Left ventricle myocardium inferior (tissue), 1 donor: ENCODE results near the gene CDKL5. TPM values are rescaled to one million over a fixed set of nuclear protein-coding genes. Genes with fewer than 3 reads are reported as not detected.

ENCODE experiments used
- DNase-seq: peaks from one replicate; pipeline ENCODE4 v3.0.0-alpha.2; 2020
- H3K27ac ChIP-seq: fragments of 200-600 bp; replicated peaks from 2 replicates; pipeline ENCODE4 v1.8.0; 2021
- H3K27me3 ChIP-seq: fragments of 200-600 bp; 2 replicates; pipeline ENCODE4 v1.8.0; 2021; ENCODE audit warnings: low read depth
- H3K36me3 ChIP-seq: fragments of 200-600 bp; 2 replicates; pipeline ENCODE4 v1.8.0; 2021
- H3K4me1 ChIP-seq: fragments of 200-600 bp; 2 replicates; pipeline ENCODE4 v1.8.0; 2021
- H3K4me3 ChIP-seq: fragments of 200-600 bp; 2 replicates; pipeline ENCODE4 v1.8.0; 2021; ENCODE audit warnings: mild to moderate bottlenecking, moderate library complexity
- H3K9me3 ChIP-seq: fragments of 200-600 bp; replicated peaks from 2 replicates; pipeline ENCODE4 v1.8.0; 2021
- CTCF ChIP-seq: fragments of 200-600 bp; IDR thresholded peaks from 2 replicates; pipeline ENCODE4 v1.8.0; 2021; ENCODE audit warnings: antibody characterized with exemption, mild to moderate bottlenecking, borderline replicate concordance
- intact Hi-C: fragments of 100-400 bp; cut with micrococcal nuclease; formaldehyde crosslinking; loops from one replicate; pipeline ENCODE4 v1.11.0; 2022
- total RNA-seq: library from RNA; stranded (reverse); fragmentation: NEBNext Ultra II Directional; extraction: Animal tissue kit (Norgen Biotek cat#: 25700); gene quantifications from one replicate; pipeline ENCODE4 v1.2.1, GENCODE V29; 2021
- donor health status: DM: no; HTN: yes; CAD: no; lungs with severe emphysema.

CDKL5 gene
- total RNA-seq, 1 donor from 2014 or later = 9.3 TPM

- intact Hi-C loops = no loop called here
- no peak overlapping the region for H3K4me3 ChIP-seq
- TF ChIP-seq CTCF = no peak
- no peak overlapping the region for H3K27ac ChIP-seq
- H3K27me3 ChIP-seq = no peaks in the 10 kb centered on the region
- no peaks in the 10 kb centered on the region for H3K4me1 ChIP-seq
- no peaks in the 10 kb centered on the region for H3K36me3 ChIP-seq
- H3K9me3 ChIP-seq = no peaks in the 10 kb centered on the region
- DNase-seq = no peak
Measured at GRCh38 chrX:18549643-18550042, 124.2 kb downstream of the CDKL5 start.

DNA sequence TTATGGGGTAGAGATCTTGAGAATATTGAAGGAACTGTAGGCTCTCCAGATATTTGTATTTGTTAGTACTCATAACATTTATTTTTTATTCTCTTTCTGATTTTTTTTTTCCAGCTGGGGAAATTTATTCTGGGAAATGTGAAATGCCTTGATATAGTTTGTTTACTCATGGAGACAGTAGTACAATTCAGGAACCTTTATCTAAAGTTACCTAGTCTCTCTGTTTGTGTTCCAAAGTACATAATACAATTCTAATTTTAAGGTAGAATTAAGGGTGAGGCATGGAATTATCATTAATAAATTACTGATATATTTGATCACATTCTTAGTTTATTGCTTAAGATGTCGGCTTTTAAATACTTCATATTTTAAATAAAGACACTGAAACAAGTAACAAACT, 132.5 kb downstream of the CDKL5 start:
- Histone ChIP-seq H3K27ac (no peak overlapping the region), H3K4me1 (no peaks in the 10 kb centered on the region), H3K4me3 (no peak overlapping the region), H3K27me3 (no peaks in the 10 kb centered on the region), H3K9me3 (no peaks in the 10 kb centered on the region), H3K36me3 (no peaks in the 10 kb centered on the region)
- no peak for DNase-seq
- TF ChIP-seq CTCF = no peak
- intact Hi-C loops = no loop called here

DNA sequence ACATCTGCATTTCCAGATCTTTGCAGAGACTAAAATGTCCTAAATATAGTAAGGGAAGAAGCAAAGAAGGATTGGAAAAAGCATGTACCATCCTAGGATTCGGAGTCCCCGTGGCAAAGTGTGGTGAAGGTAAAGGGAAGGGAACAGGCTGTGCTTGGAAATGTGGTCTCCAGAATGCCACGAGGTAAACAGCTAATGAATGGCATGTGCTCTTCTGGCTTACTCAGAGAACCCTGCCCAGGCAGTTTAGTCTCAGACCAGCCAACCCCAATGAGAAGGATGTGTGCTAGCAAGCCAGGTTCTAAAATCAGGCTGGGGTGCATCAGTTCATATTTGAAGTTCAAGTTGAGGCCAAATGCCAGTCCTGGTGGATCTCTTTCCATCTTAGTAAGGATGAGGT, 133.4 kb downstream of the CDKL5 start:
- no peak overlapping the region for H3K4me3 ChIP-seq
- no peaks in the 10 kb centered on the region for H3K27me3 ChIP-seq
- no peaks in the 10 kb centered on the region for H3K9me3 ChIP-seq
- no peak overlapping the region for H3K27ac ChIP-seq
- no peak for DNase-seq
- intact Hi-C loops = no loop called here
- H3K4me1 ChIP-seq = no peaks in the 10 kb centered on the region
- TF ChIP-seq CTCF = no peak
- H3K36me3 ChIP-seq = no peaks in the 10 kb centered on the region

GRCh38 chrX:18561020-18561419, 135.6 kb downstream of the CDKL5 start:
- no peaks in the 10 kb centered on the region for H3K27me3 ChIP-seq
- H3K4me3 ChIP-seq = no peak overlapping the region
- no peaks in the 10 kb centered on the region for H3K36me3 ChIP-seq
- DNase-seq = no peak
- TF ChIP-seq CTCF = no peak
- intact Hi-C loops = no loop called here
- H3K27ac ChIP-seq = no peak overlapping the region
- H3K9me3 ChIP-seq = no peaks in the 10 kb centered on the region
- H3K4me1 ChIP-seq = no peaks in the 10 kb centered on the region

DNA sequence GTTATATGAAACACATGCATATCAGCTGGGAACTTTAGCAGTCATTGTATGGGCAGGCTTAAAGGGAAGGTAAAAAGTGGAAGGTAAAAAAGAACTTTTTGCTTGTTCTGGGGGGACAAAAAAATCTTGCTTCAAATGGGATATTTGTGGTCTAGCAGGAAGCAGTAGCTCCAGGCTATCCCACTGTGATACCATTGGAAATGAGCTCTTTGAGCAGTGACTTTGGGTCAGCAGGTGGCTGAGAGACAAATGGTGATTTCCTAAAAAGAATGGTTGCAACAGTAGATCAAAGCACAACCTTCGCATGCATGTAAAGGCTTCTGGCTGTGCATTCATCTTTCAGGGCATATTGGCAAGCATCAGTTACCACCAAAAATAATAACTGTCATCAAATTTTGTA, 140.3 kb downstream of the CDKL5 start:
- intact Hi-C loops = no loop called here

More for the DNA sequence above, 140.3 kb downstream of the CDKL5 start:
- Histone ChIP-seq H3K4me1 (no peaks in the 10 kb centered on the region), H3K9me3 (no peaks in the 10 kb centered on the region), H3K27me3 (no peaks in the 10 kb centered on the region), H3K27ac (no peak overlapping the region), H3K36me3 (no peaks in the 10 kb centered on the region), H3K4me3 (no peak overlapping the region)
- no peak for TF ChIP-seq CTCF
- no peak for DNase-seq
